H1 (cell line): ENCODE measurements around the gene CERS1. TPM values are rescaled to one million over a fixed set of nuclear protein-coding genes. Genes with fewer than 3 reads are reported as not detected.

ENCODE experiments used
- CTCF ChIA-PET: fragments of 300-600 bp; sonication (Branson Sonifier 250); formaldehyde crosslinking; loops from one replicate; lab custom pipeline; 2021; ENCODE audit not compliant: partially characterized antibody; lab: Charles Lee
- POLR2A ChIA-PET: fragments of 300-600 bp; sonication (Branson Sonifier 250); formaldehyde crosslinking; loops from one replicate; lab custom pipeline; 2021; ENCODE audit warnings: inconsistent platforms; ENCODE audit not compliant: partially characterized antibody; lab: Charles Lee
- DNase-seq, 2 experiments: peaks; one replicate each; pipeline versions ENCODE4 v3.0.0 to v3.0.0-alpha.2; 2010 to 2022; ENCODE audit warnings: low spot score in 2 of 2, low read depth in 1 of 2, mixed read lengths in 1 of 2
- FAIRE-seq: peaks from 2 replicates; lab custom pipeline; 2011; peaks lifted over from hg19 to GRCh38; lab: Jason Lieb, UNC
- H2AFZ ChIP-seq: 2 replicates; pipeline ENCODE4 v1.8.1; 2012; ENCODE audit warnings: low read length, inconsistent platforms
- H2AK5ac ChIP-seq: 2 replicates; pipeline ENCODE4 v1.6.1; 2013; ENCODE audit warnings: low read depth, low read length
- H2BK120ac ChIP-seq: replicated peaks from 2 replicates; pipeline ENCODE3; 2013; ENCODE audit warnings: low read depth, low read length, inconsistent platforms
- H2BK12ac ChIP-seq: 2 replicates; pipeline ENCODE4 v1.6.1; 2013; ENCODE audit warnings: low read depth, low read length
- H2BK15ac ChIP-seq: 2 replicates; pipeline ENCODE4 v1.6.1; 2013; ENCODE audit warnings: low read length
- H2BK20ac ChIP-seq: 2 replicates; pipeline ENCODE4 v1.6.1; 2013; ENCODE audit warnings: low read length
- H2BK5ac ChIP-seq: 2 replicates; pipeline ENCODE4 v1.6.1; 2013; ENCODE audit warnings: low read depth, low read length
- H3K14ac ChIP-seq: 2 replicates; pipeline ENCODE4 v1.6.1; 2013; ENCODE audit warnings: inconsistent platforms; ENCODE audit not compliant: insufficient read length
- H3K18ac ChIP-seq: 2 replicates; pipeline ENCODE4 v1.6.1; 2013; ENCODE audit warnings: low read length; ENCODE audit errors: extremely low read depth
- H3K23ac ChIP-seq: 2 replicates; pipeline ENCODE4 v1.6.1; 2013; ENCODE audit warnings: inconsistent platforms; ENCODE audit not compliant: insufficient read length
- H3K23me2 ChIP-seq: 2 replicates; pipeline ENCODE4 v1.6.1; 2013; ENCODE audit warnings: low read depth, low read length
- H3K27ac ChIP-seq: 2 replicates; pipeline ENCODE4 v1.6.1; 2011; ENCODE audit warnings: low read depth, low read length, inconsistent platforms
- H3K27me3 ChIP-seq, 4 experiments: replicated peaks in 1 of 4; 1 replicate in 1 of 4; 2 replicates in 3 of 4; pipeline versions ENCODE4 v1.6.1 to v1.8.1; 2011 to 2013; ENCODE audit warnings: low read length in 3 of 4, mild to moderate bottlenecking in 3 of 4, inconsistent platforms in 2 of 4, mixed read lengths in 2 of 4, moderate library complexity in 1 of 4; ENCODE audit not compliant: control insufficient read depth in 3 of 4, insufficient read depth in 3 of 4; ENCODE audit errors: extremely low read depth in 1 of 4
- H3K36me3 ChIP-seq, 4 experiments: 2 replicates each; pipeline versions ENCODE4 v1.6.1 to v1.8.1; 2011 to 2013; ENCODE audit warnings: mild to moderate bottlenecking in 4 of 4, low read length in 3 of 4, moderate library complexity in 2 of 4, control low read depth in 1 of 4, inconsistent platforms in 1 of 4; ENCODE audit not compliant: insufficient read depth in 4 of 4, control insufficient read depth in 2 of 4
- H3K4ac ChIP-seq: replicated peaks from 2 replicates; pipeline ENCODE3; 2013; ENCODE audit warnings: low read length, low read depth, mixed read lengths, inconsistent platforms; ENCODE audit not compliant: insufficient read length
- H3K4me1 ChIP-seq, 4 experiments: replicated peaks in 1 of 4; 1 replicate in 1 of 4; 2 replicates in 3 of 4; pipeline versions ENCODE4 v1.6.1 to v1.8.1; 2011 to 2013; ENCODE audit warnings: low read length in 3 of 4, inconsistent platforms in 2 of 4, mixed read lengths in 1 of 4; ENCODE audit not compliant: insufficient read depth in 4 of 4, control insufficient read depth in 3 of 4
- H3K4me2 ChIP-seq, 2 experiments: 2 replicates each; pipeline versions ENCODE4 v1.6.1 to v1.8.1; 2011 to 2013; ENCODE audit warnings: low read depth in 2 of 2, low read length in 2 of 2, control low read depth in 1 of 2, inconsistent platforms in 1 of 2, mild to moderate bottlenecking in 1 of 2; ENCODE audit not compliant: insufficient read depth in 1 of 2
- H3K4me3 ChIP-seq, 4 experiments: fragments of 200-600, 300-600 bp in 1 of 4; sonication (generic), shearing (Covaris generic), sonication (Bioruptor Twin) in 1 of 4; 2 replicates each; pipeline versions ENCODE4 v1.5.1 to v1.8.1; 2011 to 2016; ENCODE audit warnings: low read length in 4 of 4, low read depth in 3 of 4, control low read depth in 2 of 4, inconsistent platforms in 2 of 4, mild to moderate bottlenecking in 2 of 4, mixed read lengths in 1 of 4, moderate library complexity in 1 of 4; ENCODE audit not compliant: insufficient read depth in 2 of 4; ENCODE audit errors: extremely low read depth in 1 of 4
- H3K56ac ChIP-seq: replicated peaks from 2 replicates; pipeline ENCODE3; 2013; ENCODE audit warnings: low read depth, mild to moderate bottlenecking, mixed read lengths, low read length, inconsistent platforms; ENCODE audit not compliant: insufficient read length
- H3K79me1 ChIP-seq: 2 replicates; pipeline ENCODE4 v1.6.1; 2013; ENCODE audit warnings: low read depth, low read length, control low read depth
- H3K79me2 ChIP-seq, 2 experiments: 2 replicates each; pipeline versions ENCODE4 v1.6.1 to v1.8.1; 2012 to 2013; ENCODE audit warnings: low read length in 2 of 2, mild to moderate bottlenecking in 2 of 2, inconsistent platforms in 1 of 2; ENCODE audit not compliant: insufficient read depth in 2 of 2, control insufficient read depth in 1 of 2
- H3K9ac ChIP-seq, 4 experiments: replicated peaks in 1 of 4; 1 replicate in 1 of 4; 2 replicates in 3 of 4; pipeline versions ENCODE4 v1.6.1 to v1.8.1; 2011 to 2013; ENCODE audit warnings: low read depth in 3 of 4, low read length in 3 of 4, control low read depth in 2 of 4, mild to moderate bottlenecking in 2 of 4, moderate library complexity in 2 of 4, inconsistent platforms in 1 of 4; ENCODE audit errors: extremely low read depth in 1 of 4
- H3K9me3 ChIP-seq, 2 experiments: 2 replicates each; pipeline versions ENCODE4 v1.6.1 to v1.8.1; 2012 to 2013; ENCODE audit warnings: mild to moderate bottlenecking in 2 of 2, moderate library complexity in 2 of 2, control low read depth in 1 of 2, inconsistent platforms in 1 of 2, low read depth in 1 of 2, low read length in 1 of 2, mixed read lengths in 1 of 2; ENCODE audit not compliant: insufficient read depth in 2 of 2
- H4K20me1 ChIP-seq, 2 experiments: replicated peaks in 1 of 2; 2 replicates each; pipeline versions ENCODE3 to v1.8.1; 2011 to 2013; ENCODE audit warnings: inconsistent platforms in 2 of 2, low read length in 2 of 2, mild to moderate bottlenecking in 1 of 2; ENCODE audit not compliant: insufficient read depth in 2 of 2, control insufficient read depth in 1 of 2
- H4K5ac ChIP-seq: 2 replicates; pipeline ENCODE4 v1.6.1; 2013; ENCODE audit warnings: low read length, low read depth, mixed read lengths, inconsistent platforms; ENCODE audit not compliant: insufficient read length
- H4K8ac ChIP-seq: 2 replicates; pipeline ENCODE4 v1.8.0; 2013; ENCODE audit warnings: mild to moderate bottlenecking, moderate library complexity, low read length, inconsistent platforms; ENCODE audit not compliant: insufficient read depth; ENCODE audit errors: extremely low read depth
- H4K91ac ChIP-seq: replicated peaks from 2 replicates; pipeline ENCODE3; 2013; ENCODE audit warnings: low read length, mixed read lengths, inconsistent platforms; ENCODE audit not compliant: insufficient read length
- BCL11A ChIP-seq, 2 experiments: IDR thresholded peaks; one replicate each; pipeline ENCODE4 v1.6.1; 2011; ENCODE audit warnings: low read depth in 2 of 2, low read length in 2 of 2, mild to moderate bottlenecking in 2 of 2
- CHD1 ChIP-seq: IDR thresholded peaks from 2 replicates; pipeline ENCODE4 v1.6.1; 2012; ENCODE audit warnings: low read depth, low read length, improper control_type of control experiment
- CHD2 ChIP-seq: IDR thresholded peaks from 2 replicates; pipeline ENCODE4 v1.6.1; 2012; ENCODE audit warnings: low read length, improper control_type of control experiment
- GABPA ChIP-seq: IDR thresholded peaks from 2 replicates; pipeline ENCODE4 v1.6.1; 2011; ENCODE audit warnings: mild to moderate bottlenecking, low read length, moderate library complexity, borderline replicate concordance; ENCODE audit not compliant: insufficient read depth
- HDAC2 ChIP-seq, 2 experiments: fragments of 300-600 bp in 1 of 2; sonication (generic) in 1 of 2; IDR thresholded peaks; 2 replicates each; pipeline ENCODE4 v1.6.1; 2011 to 2012; ENCODE audit warnings: low read depth in 2 of 2, low read length in 2 of 2, mild to moderate bottlenecking in 2 of 2, moderate library complexity in 2 of 2, borderline replicate concordance in 1 of 2, inconsistent platforms in 1 of 2
- POLR2A ChIP-seq, 2 experiments: IDR thresholded peaks; 1 replicate in 1 of 2; 2 replicates in 1 of 2; pipeline ENCODE4 v1.6.1; 2011; ENCODE audit warnings: low read depth in 2 of 2, low read length in 2 of 2, mild to moderate bottlenecking in 2 of 2; ENCODE audit errors: control extremely low read depth in 1 of 2
- POLR2AphosphoS5 ChIP-seq: IDR thresholded peaks from 2 replicates; pipeline ENCODE4 v1.6.1; 2011; ENCODE audit warnings: low read depth, low read length
- RAD21 ChIP-seq, 2 experiments: IDR thresholded peaks in 1 of 2; conservative IDR thresholded peaks in 1 of 2; 2 replicates each; pipeline ENCODE4 v1.6.1; 2011; ENCODE audit warnings: low read depth in 2 of 2, low read length in 2 of 2, improper control_type of control experiment in 1 of 2, inconsistent platforms in 1 of 2, mild to moderate bottlenecking in 1 of 2, moderate library complexity in 1 of 2
- RNF2 ChIP-seq: fragments of 200-900, 300-1000 bp; sonication (generic); IDR thresholded peaks from 2 replicates; pipeline ENCODE4 v1.7.1; 2016; ENCODE audit warnings: borderline replicate concordance, low read depth, mild to moderate bottlenecking, antibody characterized with exemption, low read length; ENCODE audit not compliant: poor library complexity, severe bottlenecking; ENCODE audit errors: missing control alignments
- SAP30 ChIP-seq: fragments of 300-600 bp; sonication (generic); IDR thresholded peaks from 2 replicates; pipeline ENCODE4 v1.7.1; 2012; ENCODE audit warnings: low read length, moderate library complexity, mild to moderate bottlenecking, inconsistent platforms; ENCODE audit not compliant: insufficient read depth, insufficient replicate concordance
- TAF7 ChIP-seq: optimal IDR thresholded peaks from 2 replicates; pipeline ENCODE3; 2011; ENCODE audit warnings: low read depth, mild to moderate bottlenecking, inconsistent platforms, low read length, moderate library complexity, borderline replicate concordance
- ZNF274 ChIP-seq: IDR thresholded peaks from 2 replicates; pipeline ENCODE4 v1.7.0; 2012; ENCODE audit warnings: low read length, borderline replicate concordance; ENCODE audit errors: extremely low read depth
- WGBS, 2 experiments: shearing (Covaris generic) in 1 of 2; methylation state at CpG; one replicate each; pipeline versions ENCODE4 v1.1.6 to v1.1.7; 2013 to 2015; ENCODE audit warnings: low lambda C conversion rate in 2 of 2, mixed read lengths in 2 of 2, inconsistent platforms in 1 of 2, low coverage in 1 of 2, missing lambda C conversion rate in 1 of 2; ENCODE audit not compliant: insufficient replicate concordance in 2 of 2, insufficient coverage in 1 of 2, insufficient read length in 1 of 2; ENCODE audit errors: extremely low coverage in 1 of 2, missing lambda C conversion rate in 1 of 2; 5-methylcytosine and 5-hydroxymethylcytosine counted together
- polyA plus RNA-seq, 7 experiments: library from polyadenylated mRNA; depleted of rRNA in 3 of 7; stranded (reverse) in 5 of 7; unstranded in 2 of 7; fragments of >200 nt in 5 of 7; fragments of 200-250 nt in 2 of 7; gene quantifications; 1 replicate in 5 of 7; 2 replicates in 1 of 7; 4 replicates in 1 of 7; pipeline versions ENCODE4 v1.2.1 to v1.2.3, GENCODE V29; 2011 to 2013; ENCODE audit warnings: missing spikeins in 2 of 7, mixed read lengths in 2 of 7
- total RNA-seq: library from RNA; stranded (reverse); fragmentation: NEBNext Ultra II Directional; extraction: Animal tissue kit (Norgen Biotek cat#: 25700); gene quantifications from 2 replicates; pipeline ENCODE4 v1.2.1, GENCODE V29; 2021

The CERS1 gene
- total and polyA plus RNA-seq, 2 of the 8 experiments (the other 6 are each of a cell fraction or from before 2014, with no cell fraction given): 18.6 to 51.0 TPM

- ChIA-PET POLR2A (no interaction called here), CTCF (interaction anchor here (1.0 to 19.5 kb wide), 4 partner anchors 11 to 150 kb away, joined by 4 to 247 read pairs (median 106); partner anchors contain the start of gene UPF1)
- Histone ChIP-seq H2BK20ac (no peak overlapping the region), H2BK120ac (no peak overlapping the region), H3K79me1 (peaks cover 8% of the 10 kb centered on the region; the same call in 1 of the 2 replicates), H3K56ac (no peak overlapping the region), H3K4me3 (no peak overlapping the region), H2BK5ac (no peak overlapping the region; the same call in 1 of the 2 replicates), H4K91ac (no peak overlapping the region), H3K23ac (no peak overlapping the region), H2BK12ac (no peak overlapping the region), H3K4me1 (no peaks in the 10 kb centered on the region), H4K20me1 (peaks cover 34 to 43% of the 10 kb centered on the region in 2 experiments), H2BK15ac (no peak overlapping the region), H3K9ac (no peak overlapping the region), H3K14ac (no peak overlapping the region), H3K18ac (no peak overlapping the region), H3K79me2 (peaks cover 0 to 36% of the 10 kb centered on the region in 2 experiments; a peak in 2 of 4 replicates), H3K4me2 (no peak overlapping the region), H3K23me2 (no peaks in the 10 kb centered on the region), H3K4ac (no peak overlapping the region), H2AK5ac (no peak overlapping the region), H4K8ac (no peak overlapping the region), H3K27ac (no peak overlapping the region), H2AFZ (no peak overlapping the region), H4K5ac (no peak overlapping the region), H3K9me3 (no peaks in the 10 kb centered on the region), H3K27me3 (no peaks in the 10 kb centered on the region), H3K36me3 (peaks cover 26 to 45% (median 40%) of the 10 kb centered on the region in 4 experiments)
- WGBS, 2 experiments: 93% methylated on average over 15 of the region's 16 CpGs; no CpG with 5 or more reads in 1 of the 2 experiments
- DNase-seq: no peak
- no peak for FAIRE-seq
- TF ChIP-seq HDAC2 (IDR thresholded peaks at IDR 0.05; ENCODE audit: borderline replicate concordance in 1 of 2, low read depth in 2 of 2, low read length in 2 of 2) (no peak), BCL11A (IDR thresholded peaks at IDR 0.05; ENCODE audit: low read depth in 2 of 2, low read length in 2 of 2) (no peak), GABPA (no peak), TAF7 (no peak), SAP30 (no peak), RAD21 (IDR thresholded peaks at IDR 0.05 in 1 of 2, conservative IDR thresholded peaks at IDR 0.05 in 1 of 2; ENCODE audit: low read depth in 2 of 2, low read length in 2 of 2) (no peak), CHD1 (no peak), ZNF274 (no peak), POLR2A (IDR thresholded peaks at IDR 0.05; ENCODE audit: control extremely low read depth in 1 of 2, low read depth in 2 of 2, low read length in 2 of 2) (no peak), RNF2 (no peak), POLR2AphosphoS5 (no peak), CHD2 (no peak)
Measured at GRCh38 chr19:18849838-18850400, 46.0 kb downstream of the CERS1 start.
